Measurements from ENCODE around the gene RNF207. TPM values are rescaled to one million over a fixed set of nuclear protein-coding genes. Genes with fewer than 3 reads are reported as not detected.

Gene RNF207
- total RNA-seq, 1 donor from 2014 or later = 32.1 TPM

DNA sequence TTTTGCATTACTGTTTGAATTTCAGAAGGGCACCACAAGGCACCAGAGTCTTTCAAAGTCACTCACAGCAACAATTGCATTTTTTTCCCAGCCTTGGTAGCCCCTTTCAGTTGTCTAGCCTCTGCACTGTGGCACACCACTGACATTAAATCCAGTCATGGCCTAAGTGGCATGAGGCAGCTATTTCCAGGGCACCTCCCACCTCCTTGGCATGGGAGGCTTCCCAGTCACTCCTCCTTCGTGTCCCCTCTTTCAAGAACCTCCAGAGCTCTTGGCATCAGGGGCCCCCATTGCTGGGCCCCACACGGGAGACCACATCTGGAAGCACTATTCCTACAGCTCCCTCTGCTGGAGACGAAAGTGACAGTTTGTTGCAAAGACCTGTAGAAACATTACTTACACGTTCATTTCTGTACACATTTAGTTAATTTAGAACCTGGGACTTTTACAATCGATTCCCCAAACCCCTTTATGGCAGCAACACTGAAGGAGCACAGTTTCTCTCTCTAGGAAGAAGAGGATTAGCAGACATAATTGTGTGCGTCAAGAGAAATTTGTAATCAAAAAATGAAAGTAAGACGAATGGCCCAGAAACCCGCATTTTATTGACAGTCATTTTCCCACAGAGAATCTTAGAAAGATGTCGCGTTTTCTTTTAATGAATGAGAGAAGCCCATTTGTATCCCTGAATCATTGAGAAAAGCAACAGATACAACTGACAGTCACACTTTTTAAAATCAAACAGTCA is 20.1 kb upstream of the RNF207 start:
- TF ChIP-seq, protein P1, sequence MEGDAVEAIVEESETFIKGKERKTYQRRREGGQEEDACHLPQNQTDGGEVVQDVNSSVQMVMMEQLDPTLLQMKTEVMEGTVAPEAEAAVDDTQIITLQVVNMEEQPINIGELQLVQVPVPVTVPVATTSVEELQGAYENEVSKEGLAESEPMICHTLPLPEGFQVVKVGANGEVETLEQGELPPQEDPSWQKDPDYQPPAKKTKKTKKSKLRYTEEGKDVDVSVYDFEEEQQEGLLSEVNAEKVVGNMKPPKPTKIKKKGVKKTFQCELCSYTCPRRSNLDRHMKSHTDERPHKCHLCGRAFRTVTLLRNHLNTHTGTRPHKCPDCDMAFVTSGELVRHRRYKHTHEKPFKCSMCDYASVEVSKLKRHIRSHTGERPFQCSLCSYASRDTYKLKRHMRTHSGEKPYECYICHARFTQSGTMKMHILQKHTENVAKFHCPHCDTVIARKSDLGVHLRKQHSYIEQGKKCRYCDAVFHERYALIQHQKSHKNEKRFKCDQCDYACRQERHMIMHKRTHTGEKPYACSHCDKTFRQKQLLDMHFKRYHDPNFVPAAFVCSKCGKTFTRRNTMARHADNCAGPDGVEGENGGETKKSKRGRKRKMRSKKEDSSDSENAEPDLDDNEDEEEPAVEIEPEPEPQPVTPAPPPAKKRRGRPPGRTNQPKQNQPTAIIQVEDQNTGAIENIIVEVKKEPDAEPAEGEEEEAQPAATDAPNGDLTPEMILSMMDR (conservative IDR thresholded peaks at IDR 0.05; ENCODE audit: low read depth, low read length) = peak; percentile 65
- DNase-seq (ENCODE audit: low read depth) = no peak
- no peak overlapping the region for H3K4me3 ChIP-seq (ENCODE audit: low read depth, low read length)

DNA sequence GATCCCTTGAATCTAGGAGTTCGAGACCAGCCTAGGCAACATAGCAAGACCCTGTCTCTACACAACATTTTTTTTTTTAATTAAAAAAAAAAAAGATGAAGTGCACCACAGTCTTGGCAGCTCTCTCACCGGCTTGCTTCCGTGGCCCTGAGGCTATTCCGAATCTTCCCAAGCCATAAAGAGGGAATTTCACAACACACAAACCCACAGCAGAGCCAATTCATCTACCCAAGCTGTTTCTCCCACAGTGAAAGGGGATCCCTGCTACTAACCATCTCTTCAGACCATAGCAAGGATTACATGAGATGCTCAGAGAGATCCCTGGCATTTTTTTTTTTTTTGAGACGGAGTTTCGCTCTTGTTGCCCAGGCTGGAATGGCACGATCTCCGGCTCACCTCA is 17.5 kb upstream of the RNF207 start:
- H3K4me3 ChIP-seq (ENCODE audit: low read depth, low read length) = no peak overlapping the region
- no peak for DNase-seq (ENCODE audit: low read depth)
- TF ChIP-seq, protein P1 (conservative IDR thresholded peaks at IDR 0.05; ENCODE audit: low read depth, low read length) = no peak

DNA sequence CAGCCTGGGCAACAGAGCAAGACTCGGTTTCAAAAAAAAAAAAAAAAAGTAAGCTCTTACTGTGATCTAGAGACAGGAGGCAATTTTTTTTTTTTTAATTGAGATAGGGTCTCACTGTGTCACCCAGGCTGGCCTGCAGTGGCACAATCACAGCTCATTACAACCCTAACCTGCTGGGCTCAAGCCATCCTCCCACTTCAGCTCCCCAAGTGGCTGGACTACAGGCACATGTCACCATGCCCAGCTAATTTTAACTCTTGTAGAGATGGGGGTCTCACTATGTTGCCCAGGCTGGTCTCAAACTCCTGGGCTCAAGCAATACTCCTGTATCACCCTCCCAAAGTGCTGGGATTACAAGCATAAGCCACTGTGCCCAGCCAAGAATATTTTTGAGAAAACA is 14.0 kb upstream of the RNF207 start:
- TF ChIP-seq, protein P1 (conservative IDR thresholded peaks at IDR 0.05; ENCODE audit: low read depth, low read length) = no peak
- no peak overlapping the region for H3K4me3 ChIP-seq (ENCODE audit: low read depth, low read length)
- no peak for DNase-seq (ENCODE audit: low read depth)

- TF ChIP-seq, protein P1 (conservative IDR thresholded peaks at IDR 0.05; ENCODE audit: low read depth, low read length) = no peak
- no peak for DNase-seq (ENCODE audit: low read depth)
Observed at GRCh38 chr1:6197746-6198427, 8.0 kb upstream of the RNF207 start.

GRCh38 chr1:6198646-6199297 is 7.1 kb upstream of the RNF207 start:
- peak overlapping the region; percentile 78 for H3K4me3 ChIP-seq (ENCODE audit: low read depth, low read length)
- TF ChIP-seq, protein P1 (conservative IDR thresholded peaks at IDR 0.05; ENCODE audit: low read depth, low read length) = no peak
- no peak for DNase-seq (ENCODE audit: low read depth)

More at GRCh38 chr1:6197746-6198427, 8.0 kb upstream of the RNF207 start:
- peak overlapping the region; percentile 78 for H3K4me3 ChIP-seq (ENCODE audit: low read depth, low read length)

GRCh38 chr1:6199298-6200187 is 6.4 kb upstream of the RNF207 start, which contains the start of gene RPL22:
Gene RPL22 (minus strand): TSS chr1:6199595. CDS start chr1:6199573, 22 bp downstream.
- peak; percentile 91 for DNase-seq (ENCODE audit: low read depth)
- H3K4me3 ChIP-seq (ENCODE audit: low read depth, low read length) = peak within 1 kb of the TSS; percentile 78
- TF ChIP-seq, protein P1 (conservative IDR thresholded peaks at IDR 0.05; ENCODE audit: low read depth, low read length) = no peak
